Measurements from ENCODE around the gene CLPTM1L.

Gene CLPTM1L

GRCh38 chr5:1312206-1312605 lies 32.7 kb downstream of the CLPTM1L start:
- peaks cover 14% of the 10 kb centered on the region for H3K4me1 ChIP-seq (ENCODE audit: control insufficient read depth, insufficient read depth, low read length)
- POLR2A ChIA-PET, result no interaction called here
- TF ChIP-seq ZNF830 (tag by site-specific recombination; IDR thresholded peaks at IDR 0.05; ENCODE audit: low read depth) (no peak), ZNF350 (tag by site-specific recombination; IDR thresholded peaks at IDR 0.05) (no peak), ZNF341 (tag by site-specific recombination; IDR thresholded peaks at IDR 0.05; ENCODE audit: low read depth) (no peak), HIC1 (tag by site-specific recombination; IDR thresholded peaks at IDR 0.05) (no peak), ZNF138 (tag by site-specific recombination; IDR thresholded peaks at IDR 0.05; ENCODE audit: borderline replicate concordance) (no peak), BCL11B (tag by site-specific recombination; IDR thresholded peaks at IDR 0.05; ENCODE audit: low read depth) (no peak), ZNF514 (tag by site-specific recombination; IDR thresholded peaks at IDR 0.05) (no peak), GLIS2 (tag by site-specific recombination; IDR thresholded peaks at IDR 0.05) (no peak), ZNF521 (tag by site-specific recombination; IDR thresholded peaks at IDR 0.05) (no peak), ZNF580 (tag by site-specific recombination; IDR thresholded peaks at IDR 0.05) (no peak), ZNF610 (tag by site-specific recombination; IDR thresholded peaks at IDR 0.05; ENCODE audit: borderline replicate concordance) (no peak), ZNF133 (tag by site-specific recombination; IDR thresholded peaks at IDR 0.05) (no peak), ZBTB20 (tag by site-specific recombination; IDR thresholded peaks at IDR 0.05) (no peak)
- TF ChIP-seq, protein P1, sequence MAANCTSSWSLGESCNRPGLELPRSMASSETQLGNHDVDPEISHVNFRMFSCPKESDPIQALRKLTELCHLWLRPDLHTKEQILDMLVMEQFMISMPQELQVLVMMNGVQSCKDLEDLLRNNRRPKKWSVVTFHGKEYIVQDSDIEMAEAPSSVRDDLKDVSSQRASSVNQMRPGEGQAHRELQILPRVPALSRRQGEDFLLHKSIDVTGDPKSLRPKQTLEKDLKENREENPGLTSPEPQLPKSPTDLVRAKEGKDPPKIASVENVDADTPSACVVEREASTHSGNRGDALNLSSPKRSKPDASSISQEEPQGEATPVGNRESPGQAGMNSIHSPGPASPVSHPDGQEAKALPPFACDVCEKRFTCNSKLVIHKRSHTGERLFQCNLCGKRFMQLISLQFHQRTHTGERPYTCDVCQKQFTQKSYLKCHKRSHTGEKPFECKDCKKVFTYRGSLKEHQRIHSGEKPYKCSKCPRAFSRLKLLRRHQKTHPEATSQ (tag by site-specific recombination; IDR thresholded peaks at IDR 0.05), result no peak
- no peaks in the 10 kb centered on the region for H3K9me3 ChIP-seq (ENCODE audit: control insufficient read depth, insufficient read depth, low read depth, low read length)
- no peak overlapping the region for H3K4me3 ChIP-seq (ENCODE audit: low read depth, low read length)
- CTCF ChIA-PET, result no interaction called here
- no peak overlapping the region for H3K27ac ChIP-seq (ENCODE audit: extremely low read depth, low read depth, low read length)
- peaks cover 2 to 3% of the 10 kb centered on the region in 2 experiments; a peak in 2 of 3 replicates for H3K36me3 ChIP-seq (ENCODE audit: control insufficient read depth in 2 of 2, insufficient read depth in 1 of 2, low read length in 2 of 2)

DNA sequence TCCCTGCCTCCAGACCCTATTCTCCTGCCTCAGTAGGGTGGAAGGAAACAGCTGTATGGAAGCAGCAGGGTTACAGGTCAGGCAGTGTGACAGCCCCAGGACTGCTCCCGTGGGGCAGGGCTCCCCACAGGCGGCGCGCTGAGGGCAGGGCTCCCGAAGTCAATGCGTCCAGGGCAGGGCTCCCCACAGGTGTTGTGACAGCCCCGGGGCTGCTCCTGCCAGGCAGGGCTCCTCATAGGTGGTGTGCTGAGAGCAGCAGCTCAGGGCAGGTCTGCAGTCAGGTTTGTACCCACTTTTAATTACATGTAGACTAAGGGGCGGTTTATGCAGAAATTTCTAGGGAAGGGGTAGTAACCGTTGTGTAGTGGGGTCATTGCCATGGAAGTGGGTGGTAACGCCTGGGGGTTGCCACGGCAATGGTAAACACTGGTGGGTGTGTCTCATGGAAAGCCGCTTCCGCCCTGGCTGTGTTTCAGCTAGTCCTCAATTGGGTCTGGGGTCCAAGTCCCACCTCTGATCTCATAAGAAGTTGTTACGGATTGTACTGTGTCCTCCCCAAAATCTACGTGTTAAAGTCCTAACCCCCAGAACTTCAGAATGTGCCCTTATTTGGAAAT lies 33.4 kb downstream of the CLPTM1L start:
- ChIA-PET POLR2A (no interaction called here), CTCF (no interaction called here)
- Histone ChIP-seq H3K27ac (ENCODE audit: extremely low read depth, low read depth, low read length) (no peak overlapping the region), H3K9me3 (ENCODE audit: control insufficient read depth, insufficient read depth, low read depth, low read length) (no peaks in the 10 kb centered on the region), H3K4me3 (ENCODE audit: low read depth, low read length) (no peak overlapping the region), H3K4me1 (ENCODE audit: control insufficient read depth, insufficient read depth, low read length) (peaks cover 11% of the 10 kb centered on the region), H3K36me3 (ENCODE audit: control insufficient read depth in 2 of 2, insufficient read depth in 1 of 2, low read length in 2 of 2) (no peaks in the 10 kb centered on the region)
- TF ChIP-seq ZNF311 (tag by site-specific recombination; IDR thresholded peaks at IDR 0.05; ENCODE audit: borderline replicate concordance) (no peak), ZIC2 (tag by site-specific recombination; IDR thresholded peaks at IDR 0.05) (peak; percentile 64)

DNA sequence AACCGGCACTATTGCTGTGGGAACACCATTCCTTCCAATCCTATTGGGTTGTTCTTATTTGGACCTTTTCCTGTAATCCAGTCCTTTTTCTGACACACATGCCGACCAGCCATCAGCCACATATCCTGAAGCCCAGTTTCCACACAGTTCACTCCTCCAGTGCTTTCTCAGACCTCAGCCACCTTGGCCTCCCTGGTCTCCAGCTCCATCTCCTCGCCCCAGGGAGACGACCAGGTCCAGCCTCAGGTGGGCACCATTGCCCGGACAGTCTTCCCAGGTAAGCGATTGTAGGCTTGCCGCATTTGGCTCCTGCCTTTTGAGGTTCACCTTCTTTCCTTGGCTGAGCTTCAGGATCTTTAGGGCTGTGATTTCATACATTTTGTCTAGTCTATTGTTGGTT lies 34.8 kb downstream of the CLPTM1L start:
- Histone ChIP-seq H3K4me1 (ENCODE audit: control insufficient read depth, insufficient read depth, low read length) (no peaks in the 10 kb centered on the region), H3K27ac (ENCODE audit: extremely low read depth, low read depth, low read length) (no peak overlapping the region), H3K4me3 (ENCODE audit: low read depth, low read length) (no peak overlapping the region), H3K36me3 (ENCODE audit: control insufficient read depth in 2 of 2, insufficient read depth in 1 of 2, low read length in 2 of 2) (no peaks in the 10 kb centered on the region), H3K9me3 (ENCODE audit: control insufficient read depth, insufficient read depth, low read depth, low read length) (no peaks in the 10 kb centered on the region)
- POLR2A ChIA-PET, result no interaction called here
- CTCF ChIA-PET, result no interaction called here
- TF ChIP-seq ZNF777 (tag by site-specific recombination; IDR thresholded peaks at IDR 0.05; ENCODE audit: borderline replicate concordance) (no peak), ZNF416 (tag by site-specific recombination; IDR thresholded peaks at IDR 0.05) (no peak), ZNF501 (tag by site-specific recombination; IDR thresholded peaks at IDR 0.05) (no peak), HOXD13 (CRISPR knock-in tag; IDR thresholded peaks at IDR 0.05; ENCODE audit: borderline replicate concordance) (no peak), ZBTB49 (tag by site-specific recombination; IDR thresholded peaks at IDR 0.05; ENCODE audit: low read depth) (no peak), TSHZ1 (tag by site-specific recombination; IDR thresholded peaks at IDR 0.05; ENCODE audit: borderline replicate concordance) (no peak)

All from HEK293 (cell line).